Endothelial cell of umbilical vein (primary cell): ENCODE results near the gene CHN2.

Experiments
- EZH2 ChIP-seq: IDR thresholded peaks from 2 replicates; pipeline ENCODE4 v1.6.1; 2012; ENCODE audit warnings: borderline replicate concordance, low read depth, mild to moderate bottlenecking, moderate library complexity, low read length, inconsistent platforms; ENCODE audit not compliant: severe bottlenecking
- GATA2 ChIP-seq: IDR thresholded peaks from 2 replicates; pipeline ENCODE4 v1.7.0; 2011; ENCODE audit warnings: low read depth, mild to moderate bottlenecking, moderate library complexity, mixed read lengths, low read length; ENCODE audit not compliant: insufficient read length, insufficient read depth
- JUN ChIP-seq: IDR thresholded peaks from 2 replicates; pipeline ENCODE4 v1.6.1; 2011; ENCODE audit warnings: borderline replicate concordance, low read depth; ENCODE audit not compliant: insufficient read length, insufficient read depth
- MYC ChIP-seq: IDR thresholded peaks from one replicate; pipeline ENCODE4 v1.6.1; 2011; ENCODE audit warnings: mild to moderate bottlenecking, low read depth, low read length
- POLR2A ChIP-seq: IDR thresholded peaks from 2 replicates; pipeline ENCODE4 v1.6.1; 2012; ENCODE audit warnings: low read depth, mild to moderate bottlenecking, control low read depth, low read length
- POLR2AphosphoS5 ChIP-seq: IDR thresholded peaks from 2 replicates; pipeline ENCODE4 v1.6.1; 2012; ENCODE audit warnings: low read depth, mild to moderate bottlenecking, control low read depth, low read length, moderate library complexity; ENCODE audit not compliant: insufficient read depth
- TF ChIP-seq, protein P1 (sequence below), 2 donors: IDR thresholded peaks; 1 replicate in 1 of 2; 2 replicates in 1 of 2; pipeline ENCODE4 v1.5.1; 2011; ENCODE audit warnings: low read length in 2 of 2, mild to moderate bottlenecking in 2 of 2, moderate library complexity in 2 of 2, control low read depth in 1 of 2, inconsistent platforms in 1 of 2, low read depth in 1 of 2; ENCODE audit not compliant: insufficient read depth in 1 of 2; ENCODE audit errors: extremely low read depth in 1 of 2
- TF ChIP-seq, protein P2 (sequence below): IDR thresholded peaks from 2 replicates; pipeline ENCODE4 v1.6.1; 2011; ENCODE audit not compliant: insufficient read depth, insufficient read length

DNA sequence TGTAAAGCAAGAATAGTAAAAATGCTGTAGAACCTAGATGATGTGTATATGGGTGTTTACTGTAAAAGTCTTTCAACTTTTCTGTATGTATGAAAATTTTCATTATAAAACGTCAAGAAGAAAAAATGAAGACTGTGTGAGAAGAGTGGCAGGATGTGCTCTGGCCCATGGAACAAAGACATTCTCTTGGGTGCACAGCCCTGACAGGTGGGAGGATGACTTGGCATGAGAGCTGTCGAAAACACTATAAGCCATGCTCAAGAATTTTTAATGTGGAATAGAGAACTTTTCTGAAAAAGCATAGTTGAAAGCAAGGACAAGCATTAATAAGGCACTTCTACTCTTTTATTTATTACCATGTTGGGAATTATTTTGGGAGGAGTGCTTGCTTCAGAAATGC is 185.0 kb downstream of the CHN2 start:
- TF ChIP-seq POLR2A (no peak), EZH2 (no peak), MYC (no peak), POLR2AphosphoS5 (no peak), GATA2 (no peak), JUN (no peak)
- TF ChIP-seq, protein P1, sequence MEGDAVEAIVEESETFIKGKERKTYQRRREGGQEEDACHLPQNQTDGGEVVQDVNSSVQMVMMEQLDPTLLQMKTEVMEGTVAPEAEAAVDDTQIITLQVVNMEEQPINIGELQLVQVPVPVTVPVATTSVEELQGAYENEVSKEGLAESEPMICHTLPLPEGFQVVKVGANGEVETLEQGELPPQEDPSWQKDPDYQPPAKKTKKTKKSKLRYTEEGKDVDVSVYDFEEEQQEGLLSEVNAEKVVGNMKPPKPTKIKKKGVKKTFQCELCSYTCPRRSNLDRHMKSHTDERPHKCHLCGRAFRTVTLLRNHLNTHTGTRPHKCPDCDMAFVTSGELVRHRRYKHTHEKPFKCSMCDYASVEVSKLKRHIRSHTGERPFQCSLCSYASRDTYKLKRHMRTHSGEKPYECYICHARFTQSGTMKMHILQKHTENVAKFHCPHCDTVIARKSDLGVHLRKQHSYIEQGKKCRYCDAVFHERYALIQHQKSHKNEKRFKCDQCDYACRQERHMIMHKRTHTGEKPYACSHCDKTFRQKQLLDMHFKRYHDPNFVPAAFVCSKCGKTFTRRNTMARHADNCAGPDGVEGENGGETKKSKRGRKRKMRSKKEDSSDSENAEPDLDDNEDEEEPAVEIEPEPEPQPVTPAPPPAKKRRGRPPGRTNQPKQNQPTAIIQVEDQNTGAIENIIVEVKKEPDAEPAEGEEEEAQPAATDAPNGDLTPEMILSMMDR (IDR thresholded peaks at IDR 0.05; ENCODE audit: extremely low read depth in 1 of 2, insufficient read depth in 1 of 2, low read depth in 1 of 2, low read length in 2 of 2): no peak
- TF ChIP-seq, protein P2, sequence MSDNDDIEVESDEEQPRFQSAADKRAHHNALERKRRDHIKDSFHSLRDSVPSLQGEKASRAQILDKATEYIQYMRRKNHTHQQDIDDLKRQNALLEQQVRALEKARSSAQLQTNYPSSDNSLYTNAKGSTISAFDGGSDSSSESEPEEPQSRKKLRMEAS: no peak
